Heart left ventricle (tissue), 16 donors: Measurements from ENCODE around the gene ARPC1B. TPM values are rescaled to one million over a fixed set of nuclear protein-coding genes. Genes with fewer than 3 reads are reported as not detected.
A peak's percentile ranks its signal among the peaks of the same experiment; 100 is the strongest.

Experiments
- ATAC-seq, 4 donors: fragments of 200-7000 bp; cut with Tn5 transposase; one replicate each; pipeline ENCODE4 v1.9.1; 2020 to 2022; ENCODE audit warnings: moderate library complexity in 4 of 4, mild to moderate bottlenecking in 3 of 4, moderate number of reproducible peaks in 1 of 4
- DNase-seq, 5 donors: peaks; one replicate each; pipeline ENCODE4 v3.0.0-alpha.2; 2020
- H3K27ac ChIP-seq, 12 donors: fragments of 200-600 bp; sonication (generic) in 4 of 12; one replicate each; pipeline versions ENCODE4 v1.5.0 to v1.8.0; 2016 to 2022; ENCODE audit warnings: mild to moderate bottlenecking in 2 of 12
- H3K27me3 ChIP-seq, 9 donors: fragments of 200-600 bp; sonication (generic) in 2 of 9; one replicate each; pipeline versions ENCODE4 v1.5.1 to v1.8.0; 2016 to 2022; ENCODE audit warnings: mild to moderate bottlenecking in 3 of 9
- H3K36me3 ChIP-seq, 9 donors: fragments of 200-600 bp; sonication (generic) in 2 of 9; one replicate each; pipeline versions ENCODE4 v1.5.0 to v1.8.0; 2018 to 2022; ENCODE audit warnings: mild to moderate bottlenecking in 2 of 9
- H3K4me1 ChIP-seq, 12 donors: fragments of 200-600 bp; sonication (generic) in 4 of 12; one replicate each; pipeline versions ENCODE4 v1.5.0 to v1.8.0; 2016 to 2022; ENCODE audit warnings: mild to moderate bottlenecking in 3 of 12
- H3K4me3 ChIP-seq, 12 donors: fragments of 200-600 bp; sonication (generic) in 4 of 12; one replicate each; pipeline versions ENCODE4 v1.5.0 to v1.8.0; 2017 to 2022; ENCODE audit warnings: mild to moderate bottlenecking in 9 of 12, moderate library complexity in 4 of 12
- H3K9me3 ChIP-seq, 12 donors: fragments of 200-600 bp; sonication (generic) in 4 of 12; one replicate each; pipeline versions ENCODE4 v1.5.0 to v1.8.0; 2016 to 2022; ENCODE audit warnings: mild to moderate bottlenecking in 1 of 12
- POLR2A ChIP-seq, 2 donors: fragments of 450-650 bp; IDR thresholded peaks; one replicate each; pipeline ENCODE4 v1.6.1; 2017; ENCODE audit warnings: antibody characterized with exemption in 2 of 2, mild to moderate bottlenecking in 2 of 2, moderate library complexity in 2 of 2
- WGBS, 4 donors: extraction: QIAGEN DNeasy Blood & Tissue Kit in 2 of 4; methylation state at CpG; one replicate each; pipeline versions ENCODE4 v1.1.5 to v1.1.7; 2013 to 2018; 5-methylcytosine and 5-hydroxymethylcytosine counted together
- intact Hi-C, 10 donors: fragments of 100-400 bp; cut with DNase I; formaldehyde crosslinking; loops; one replicate each; pipeline versions ENCODE4 v1.11.1 to v1.14.2; 2022
- long read RNA-seq, 3 donors: library from polyadenylated mRNA; unstranded; transcript quantifications; one replicate each; pipeline ENCODE4 v2.0.0, GENCODE V29; 2020 to 2021
- polyA plus RNA-seq, 2 donors: library from polyadenylated mRNA; stranded (reverse); fragments of 200-250 nt; gene quantifications; one replicate each; pipeline ENCODE4 v1.2.3, GENCODE V29; 2013
- total RNA-seq, 9 donors: library from RNA; depleted of rRNA in 2 of 9; stranded (reverse); fragments of >200 nt in 2 of 9; fragmentation: NEBNext Ultra II Directional in 3 of 9; extraction: Animal tissue kit (Norgen Biotek cat#: 25700) in 3 of 9; gene quantifications; one replicate each; pipeline versions ENCODE4 v1.1.0 to v1.2.4, GENCODE V29; 2016 to 2023
- TF ChIP-seq, protein P1 (sequence below), 12 donors: fragments of 200-600 bp; sonication (generic) in 4 of 12; IDR thresholded peaks; one replicate each; pipeline versions ENCODE4 v1.5.0 to v1.8.0; 2018 to 2022; ENCODE audit warnings: antibody characterized with exemption in 12 of 12, mild to moderate bottlenecking in 5 of 12
- donor health status: ischemic (EF 13 %, LVEDD 7.1; RV severe dilation, severe dysfunction).
- donor health status: healthy with polysubstance abuse.
- donor health status: DM: no; HTN: yes; CAD: no.
- donor health status: DM: no; HTN: no; CAD: no.
- donor health status: ischemic (EF 25% LVEDD 6.9; RV normal size, moderate dysfunction).
- donor health status: ischemic (EF 25% LVEDD 5.7; RV mildly dilated, moderate dysfunction).
- donor health status: healthy.
- donor health status: DM: yes; HTN: yes; CAD: no.
- donor health status: ischemic (EF 35%, LVEDD 5.7; RV mildly dilated, moderate dysfunction).
- donor health status: nonischemic (EF 11% LVEDD 7.7; RV severe dilation, severe dysfunction).
- donor health status: DM: yes; HTN: yes; CAD: no.
- donor health status: PGD.
- donor health status: ischemic (EF 29% LVEDD 5.4; RV normal size, mild dysfunction).
- donor health status: nonischemic (EF 23%, LVEDD 6.1; RV moderate dilation, normal function).

ARPC1B gene
- 100 to 1,000 TPM in 2 of 9 donors, 10 to 100 TPM in 7; 17.2 to 142 (median 37.1) TPM for total RNA-seq
- polyA plus RNA-seq, result 100 to 1,000 TPM in 1 of 2 donors, 10 to 100 TPM in 1; 32.7 to 136 TPM
- long read RNA-seq, donor 1, transcript ARPC1B-201 (10 exons, 1,564 nt), result major isoform, 37 of 51 reads
- long read RNA-seq, donor 1, partial matches to known transcripts, result 4 of 51 reads
- long read RNA-seq, donor 1, other reads (novel, unspliced or antisense), result 5 of 51 reads
- long read RNA-seq, donor 2, transcript ARPC1B-201 (10 exons, 1,564 nt), result major isoform, 192 of 238 reads
- long read RNA-seq, donor 2, transcript ARPC1B-213 (11 exons, 1,505 nt), result minor isoform, 7 of 238 reads
- long read RNA-seq, donor 2, transcript ARPC1B-222 (11 exons, 1,669 nt), result minor isoform, 5 of 238 reads
- long read RNA-seq, donor 2, partial matches to known transcripts, result 10 of 238 reads
- long read RNA-seq, donor 2, other reads (novel, unspliced or antisense), result 18 of 238 reads
- long read RNA-seq, donor 3, transcript ARPC1B-201 (10 exons, 1,564 nt), result major isoform, 37 of 58 reads
- long read RNA-seq, donor 3, partial matches to known transcripts, result 9 of 58 reads
- long read RNA-seq, donor 3, other reads (novel, unspliced or antisense), result 4 of 58 reads

GRCh38 chr7:99374111-99375064 is at the start of gene ARPC1B:
TSS of gene ARPC1B (plus strand) at chr7:99374730. CDS start at chr7:99385715, 10,985 bp downstream.
- TF ChIP-seq, protein P1, sequence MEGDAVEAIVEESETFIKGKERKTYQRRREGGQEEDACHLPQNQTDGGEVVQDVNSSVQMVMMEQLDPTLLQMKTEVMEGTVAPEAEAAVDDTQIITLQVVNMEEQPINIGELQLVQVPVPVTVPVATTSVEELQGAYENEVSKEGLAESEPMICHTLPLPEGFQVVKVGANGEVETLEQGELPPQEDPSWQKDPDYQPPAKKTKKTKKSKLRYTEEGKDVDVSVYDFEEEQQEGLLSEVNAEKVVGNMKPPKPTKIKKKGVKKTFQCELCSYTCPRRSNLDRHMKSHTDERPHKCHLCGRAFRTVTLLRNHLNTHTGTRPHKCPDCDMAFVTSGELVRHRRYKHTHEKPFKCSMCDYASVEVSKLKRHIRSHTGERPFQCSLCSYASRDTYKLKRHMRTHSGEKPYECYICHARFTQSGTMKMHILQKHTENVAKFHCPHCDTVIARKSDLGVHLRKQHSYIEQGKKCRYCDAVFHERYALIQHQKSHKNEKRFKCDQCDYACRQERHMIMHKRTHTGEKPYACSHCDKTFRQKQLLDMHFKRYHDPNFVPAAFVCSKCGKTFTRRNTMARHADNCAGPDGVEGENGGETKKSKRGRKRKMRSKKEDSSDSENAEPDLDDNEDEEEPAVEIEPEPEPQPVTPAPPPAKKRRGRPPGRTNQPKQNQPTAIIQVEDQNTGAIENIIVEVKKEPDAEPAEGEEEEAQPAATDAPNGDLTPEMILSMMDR (IDR thresholded peaks at IDR 0.05), result no peak
- peak in 1 of 2 donors; percentile 55 for TF ChIP-seq POLR2A (IDR thresholded peaks at IDR 0.05)
- Histone ChIP-seq H3K9me3 (no peaks in the 10 kb centered on the region), H3K36me3 (peaks cover 0 to 24% (median 11%) of the 10 kb centered on the region in 9 donors), H3K4me3 (peak within 1 kb of the TSS; percentile 71 to 96 (median 90)), H3K27me3 (no peaks in the 10 kb centered on the region), H3K27ac (peak within 1 kb of the TSS; percentile 87 to 97 (median 94)), H3K4me1 (peaks cover 0 to 58% (median 20%) of the 10 kb centered on the region in 12 donors)
- peak; percentile 87 to 93 (median 90) for DNase-seq
- 4 to 19% (median 8%) methylated on average over 8 to 95 of the region's 95 CpGs for WGBS, 4 donors
- ATAC-seq, result peak; percentile 16 to 77 (median 69)
- intact Hi-C loops, result loop anchor here in 4 of 10 donors (2.0 to 5.0 kb wide), 3 partner anchors 18 to 34 kb away; partner anchors contain the start of genes BUD31 (in 4 of the 4) and PDAP1 (in 4 of the 4)

GRCh38 chr7:99325001-99325493 is 49.5 kb upstream of the ARPC1B start:
- no peak for DNase-seq
- peaks cover 0 to 4% (median 0%) of the 10 kb centered on the region in 9 donors for H3K36me3 ChIP-seq
- TF ChIP-seq POLR2A (IDR thresholded peaks at IDR 0.05), result no peak
- TF ChIP-seq, protein P1 (IDR thresholded peaks at IDR 0.05), result no peak
- H3K27ac ChIP-seq, result peak overlapping the region; percentile 77 to 95 (median 88)
- H3K4me1 ChIP-seq, result peaks cover 7 to 55% (median 40%) of the 10 kb centered on the region in 12 donors
- no peaks in the 10 kb centered on the region for H3K27me3 ChIP-seq
- WGBS, 4 donors, result 27 to 34% (median 31%) methylated on average over 10 to 14 of the region's 14 CpGs
- peak overlapping the region; percentile 69 to 100 (median 92) for H3K4me3 ChIP-seq
- no peak for ATAC-seq
- no peaks in the 10 kb centered on the region for H3K9me3 ChIP-seq
- intact Hi-C loops, result loop anchor here in 4 of 10 donors (10.0 kb wide), 1 partner anchor 180 kb away; the partner anchor contains the start of gene SMURF1 (in 4 of the 4)

DNA sequence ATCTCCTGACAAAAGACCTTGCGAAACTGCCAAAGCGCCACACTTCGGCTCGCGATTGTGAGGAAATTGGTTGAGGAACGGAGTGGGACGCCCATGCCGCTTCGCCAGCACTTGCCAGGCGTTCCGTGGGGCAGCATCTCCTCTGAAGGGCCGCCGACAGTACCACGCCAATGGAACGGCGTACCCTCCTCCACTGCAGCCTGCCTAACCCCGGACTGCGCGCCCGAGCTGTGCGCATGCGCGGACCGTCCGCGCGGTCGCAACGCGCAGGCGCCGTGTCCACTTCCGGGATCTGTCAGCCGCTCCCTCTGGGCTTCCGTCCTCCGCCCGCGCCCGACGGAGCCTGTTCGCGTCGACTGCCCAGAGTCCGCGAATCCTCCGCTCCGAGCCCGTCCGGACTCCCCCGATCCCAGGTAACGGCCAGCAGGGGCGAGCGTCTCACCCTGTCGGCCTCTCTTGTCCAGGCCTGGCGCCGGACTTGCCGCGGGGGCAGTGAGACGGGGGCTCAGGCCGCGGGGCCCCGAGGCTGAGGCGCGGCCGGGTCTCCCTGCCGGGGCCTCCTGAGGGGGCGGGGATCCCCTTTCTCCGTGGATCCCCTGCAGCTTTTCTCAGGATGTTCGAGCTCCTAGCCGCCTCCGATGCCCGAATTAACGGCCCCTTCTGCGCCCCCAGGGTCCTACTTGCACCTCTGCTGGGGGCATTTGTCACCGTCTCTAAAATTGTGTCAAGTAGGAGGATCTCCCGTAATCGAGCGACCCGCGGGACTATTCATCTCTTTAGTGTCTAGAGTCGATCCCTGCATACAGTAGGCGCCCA is 48.7 kb upstream of the ARPC1B start, which contains the start of gene ARPC1A:
Gene ARPC1A (plus strand): TSS at position 307 of the 816 bp plus-strand sequence. CDS start 7,456 bp downstream, outside the sequence.
- H3K9me3 ChIP-seq, result no peaks in the 10 kb centered on the region
- intact Hi-C loops, result loop anchor here in 4 of 10 donors (10.0 kb wide), 1 partner anchor 181 kb away; the partner anchor contains the start of gene SMURF1 (in 4 of the 4)
- peak within 1 kb of the TSS; percentile 77 to 95 (median 88) for H3K27ac ChIP-seq
- H3K4me1 ChIP-seq, result peaks cover 7 to 58% (median 46%) of the 10 kb centered on the region in 12 donors
- peak; percentile 91 to 96 (median 92) for DNase-seq
- H3K36me3 ChIP-seq, result peaks cover 0 to 6% (median 0%) of the 10 kb centered on the region in 9 donors
- peak in 1 of 2 donors; percentile 80 for TF ChIP-seq POLR2A (IDR thresholded peaks at IDR 0.05)
- TF ChIP-seq, protein P1 (IDR thresholded peaks at IDR 0.05), result peak in 5 of 12 donors; percentile 6 to 30 (median 24)
- peak; percentile 88 to 95 (median 92) for ATAC-seq
- H3K27me3 ChIP-seq, result no peaks in the 10 kb centered on the region
- WGBS, 4 donors, result 0% methylated on average over 19 to 82 of the region's 82 CpGs
- peak within 1 kb of the TSS; percentile 69 to 100 (median 92) for H3K4me3 ChIP-seq
